ENCODE data around the gene DGKB.
A peak's percentile ranks its signal among the peaks of the same experiment; 100 is the strongest.

GRCh38 chr7:14691597-14692203, 210.9 kb downstream of the DGKB start:
- TF ChIP-seq CTCF (IDR thresholded peaks at IDR 0.05) (peak; percentile 68 to 88 (median 76)), POLR2A (IDR thresholded peaks at IDR 0.05) (no peak)

All from body of pancreas (tissue), 4 donors.